AML-193 (cell line): ENCODE results near the gene GOLGA8Q.
"Not testable (repeated sequence)": the region's sequence is repeated elsewhere in the genome, so short reads cannot be mapped to it uniquely, and the experiment has no call there.

Experiments used
- DNase-seq, 2 experiments: peaks; one replicate each; lab custom pipeline; 2025; lab: John Stamatoyannopoulos, UW

The GOLGA8Q gene, protein sequence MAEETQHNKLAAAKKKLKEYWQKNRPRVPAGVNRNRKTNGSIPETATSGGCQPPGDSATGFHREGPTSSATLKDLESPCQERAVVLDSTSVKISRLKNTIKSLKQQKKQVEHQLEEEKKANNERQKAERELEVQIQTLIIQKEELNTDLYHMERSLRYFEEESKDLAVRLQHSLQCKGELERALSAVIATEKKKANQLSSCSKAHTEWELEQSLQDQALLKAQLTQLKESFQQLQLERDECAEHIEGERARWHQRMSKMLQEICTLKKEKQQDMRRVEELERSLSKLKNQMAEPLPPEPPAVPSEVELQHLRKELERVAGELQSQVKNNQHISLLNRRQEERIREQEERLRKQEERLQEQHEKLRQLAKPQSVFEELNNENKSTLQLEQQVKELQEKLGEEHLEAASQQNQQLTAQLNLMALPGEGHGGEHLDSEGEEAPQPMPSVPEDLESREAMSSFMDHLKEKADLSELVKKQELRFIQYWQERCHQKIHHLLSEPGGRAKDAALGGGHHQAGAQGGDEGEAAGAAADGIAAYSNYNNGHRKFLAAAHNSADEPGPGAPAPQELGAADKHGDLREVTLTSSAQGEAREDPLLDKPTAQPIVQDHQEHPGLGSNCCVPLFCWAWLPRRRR

DNA sequence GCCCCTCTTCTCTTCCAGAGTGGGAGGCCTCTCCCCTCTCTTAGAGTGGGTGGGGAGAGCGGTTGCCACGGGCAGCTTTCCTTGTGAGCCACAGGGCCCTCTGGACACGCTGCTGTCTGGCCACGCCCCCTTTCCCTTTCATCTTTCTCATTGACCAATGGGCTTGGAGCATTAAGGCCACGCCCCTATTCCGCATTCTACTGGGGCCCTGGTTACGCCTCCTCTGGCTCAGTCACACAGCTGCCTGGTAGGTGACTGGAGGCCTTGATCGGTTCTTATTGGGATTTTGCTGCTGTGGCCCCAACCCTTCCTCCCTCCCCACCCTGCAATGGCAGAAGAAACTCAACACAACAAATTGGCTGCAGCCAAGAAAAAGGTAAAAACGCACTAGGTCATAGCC is at the start of gene GOLGA8Q:
Gene GOLGA8Q (plus strand): TSS at position 301 of the 400 bp plus-strand sequence. CDS start 28 bp downstream, at position 329.
- not testable (repeated sequence) for DNase-seq

DNA sequence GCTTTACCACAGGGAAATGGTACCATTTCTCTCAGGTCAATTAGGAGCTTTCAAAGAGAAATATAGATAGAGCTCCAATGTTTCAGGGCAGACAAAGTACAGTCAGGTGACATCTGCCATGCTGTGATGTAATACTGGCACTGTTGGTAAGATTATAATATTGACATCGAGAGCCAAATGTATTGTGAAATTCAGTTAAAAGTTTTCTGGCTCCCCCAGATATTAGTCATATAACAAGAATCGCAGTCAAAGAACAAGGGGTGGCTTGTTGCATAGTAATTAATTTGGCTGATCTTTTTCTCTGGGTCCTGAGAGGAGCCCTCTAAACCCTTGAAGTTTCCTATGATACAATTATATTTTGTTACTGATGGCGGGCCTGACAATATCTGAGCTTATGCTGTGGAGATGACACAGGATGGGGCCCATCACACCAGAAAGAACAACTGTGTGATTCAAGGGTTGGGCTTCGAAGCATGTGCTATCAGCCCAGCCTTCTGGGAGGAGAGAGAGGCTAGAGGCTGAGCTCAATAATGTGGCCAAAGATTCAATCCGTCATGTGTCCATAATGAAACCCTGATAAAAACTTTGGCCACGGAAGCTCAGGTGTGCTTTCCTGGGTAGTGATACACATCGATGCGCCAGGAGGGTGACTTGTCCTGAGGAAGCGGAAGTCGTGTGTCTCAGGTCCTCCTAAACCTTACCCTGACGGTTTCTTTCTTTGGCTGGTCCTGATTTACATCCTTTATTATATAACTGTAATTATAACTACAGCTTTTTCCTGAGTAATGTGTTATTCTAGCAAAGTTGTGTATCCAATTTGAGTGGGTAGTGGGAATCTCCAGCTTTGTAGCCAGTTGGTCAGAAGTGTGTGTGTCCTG is 48.7 kb upstream of the GOLGA8Q start:
- DNase-seq = not testable (repeated sequence)

DNA sequence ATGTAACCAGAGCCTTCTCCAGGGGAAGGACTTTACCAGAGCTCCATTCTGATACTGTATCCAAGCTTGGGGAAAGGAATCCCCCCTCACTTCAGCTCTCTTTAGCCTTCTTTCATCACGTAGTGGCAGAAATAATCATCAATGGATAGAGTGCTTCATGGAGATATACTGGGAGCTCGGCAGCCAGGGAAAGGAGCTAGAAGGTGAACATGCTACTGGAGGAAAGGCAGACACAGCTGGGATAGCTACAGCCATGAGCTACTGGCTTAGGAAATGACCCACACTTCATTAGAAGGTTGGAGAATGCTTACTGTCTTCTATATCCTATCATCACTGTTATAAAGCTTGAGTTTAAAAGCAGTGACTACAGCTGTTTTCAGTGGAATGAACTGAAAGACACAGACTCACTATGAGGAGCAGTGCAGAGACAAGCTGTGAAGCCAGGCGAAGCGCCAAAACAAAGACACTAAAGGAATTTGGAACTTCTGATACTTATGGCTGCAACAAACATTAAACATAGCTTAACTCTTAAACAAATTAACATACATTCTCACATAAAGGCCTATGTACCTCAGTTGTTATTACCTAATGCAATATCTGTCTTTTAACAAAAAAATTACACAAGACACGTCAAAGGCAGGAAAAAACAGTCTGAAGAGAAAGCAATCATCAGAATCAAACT is 47.5 kb upstream of the GOLGA8Q start:
- not testable (repeated sequence) for DNase-seq

DNA sequence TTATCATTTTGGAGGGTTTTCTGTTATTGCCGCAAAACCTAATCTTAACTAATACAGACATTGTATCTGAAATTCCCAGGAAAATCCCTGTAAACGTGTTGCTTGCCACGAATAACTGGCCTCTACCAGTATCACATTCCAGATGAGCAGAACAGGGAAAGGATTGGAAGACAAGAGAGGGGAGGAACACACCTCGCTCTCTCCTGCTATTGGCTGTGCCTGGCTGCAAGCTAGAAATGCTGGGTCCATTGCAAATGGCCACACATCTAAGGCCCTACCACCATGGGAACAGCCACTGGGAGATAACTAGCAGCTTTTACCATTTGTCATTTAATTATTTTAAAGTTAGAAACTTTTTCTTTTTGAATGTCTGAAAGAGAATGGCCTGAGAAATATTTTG is 37.3 kb upstream of the GOLGA8Q start:
- not testable (repeated sequence) for DNase-seq

DNA sequence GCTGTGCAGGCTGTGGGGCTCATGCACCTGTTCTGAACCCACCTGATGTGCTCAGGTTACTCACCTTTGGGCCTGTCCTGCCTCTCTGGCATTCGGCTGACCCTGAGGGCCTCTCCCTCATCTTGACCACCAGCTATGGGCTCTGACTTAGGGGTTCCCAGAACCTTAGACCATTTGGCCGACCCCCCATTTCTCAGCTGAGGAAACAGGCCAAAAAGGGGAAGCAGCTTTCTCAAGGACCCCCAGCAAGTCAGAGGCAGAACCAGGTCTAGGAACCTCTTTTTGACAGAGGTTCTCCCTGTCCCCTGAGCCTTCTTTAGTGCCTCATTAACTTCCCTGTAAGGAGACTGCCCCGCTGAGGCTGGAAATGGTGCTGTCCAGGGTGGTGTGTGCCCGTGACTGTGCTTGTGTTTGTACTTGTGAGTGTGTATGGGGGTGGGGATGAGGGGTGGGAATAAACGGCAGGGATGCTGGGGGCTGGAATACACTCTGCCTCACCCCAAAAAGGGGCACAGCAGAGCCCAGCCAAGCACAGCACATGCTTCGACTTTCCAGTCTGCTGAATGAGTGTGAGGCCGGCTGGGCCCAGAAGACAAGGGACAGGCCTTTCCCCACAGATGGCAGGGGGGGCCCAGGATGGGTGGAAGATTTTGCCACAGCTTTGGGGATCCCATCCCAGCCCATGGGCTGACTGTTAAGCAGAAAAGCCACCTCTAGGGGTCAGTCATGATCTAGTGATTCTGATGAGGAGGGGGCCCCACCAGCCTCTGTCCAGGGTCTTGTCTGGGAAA is 28.2 kb upstream of the GOLGA8Q start:
- DNase-seq = not testable (repeated sequence)

DNA sequence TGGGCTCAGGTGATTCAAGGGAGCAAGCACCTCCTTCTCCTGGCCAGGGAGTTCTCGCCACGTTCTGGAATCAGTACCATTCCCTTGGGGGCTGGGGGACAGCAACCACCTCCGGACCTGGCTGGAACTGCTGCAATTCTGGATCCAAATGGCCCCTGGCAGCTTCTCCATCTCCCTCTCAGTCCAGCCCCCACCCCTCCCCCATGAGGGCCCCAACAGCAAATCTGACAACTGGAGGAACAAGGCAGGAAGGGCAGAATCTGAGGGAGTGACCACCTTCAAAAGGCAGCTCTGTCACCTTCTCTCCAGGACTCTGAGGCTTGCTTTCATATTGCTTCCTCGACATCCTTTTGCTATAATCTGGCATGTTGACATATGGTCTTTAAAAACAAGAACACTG is 25.9 kb upstream of the GOLGA8Q start:
- DNase-seq = not testable (repeated sequence)

DNA sequence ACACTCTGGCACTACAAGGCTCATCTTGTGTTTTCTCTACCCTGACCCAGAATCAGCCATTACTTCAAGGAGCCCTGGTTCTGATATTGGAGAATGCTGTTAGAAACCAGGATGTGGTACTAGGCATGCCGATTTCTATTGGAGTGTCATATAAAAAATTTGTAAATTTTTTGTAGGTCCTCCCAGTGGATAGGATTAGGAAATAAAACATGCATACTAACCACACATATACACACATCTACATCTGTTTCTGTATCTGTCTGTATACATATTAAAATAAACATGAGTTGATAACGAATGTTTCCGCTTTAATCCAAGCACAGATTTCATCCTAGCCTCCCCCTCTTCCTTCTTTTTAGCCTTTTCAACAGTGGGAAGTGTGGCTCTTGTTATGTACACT is 22.8 kb upstream of the GOLGA8Q start:
- DNase-seq = not testable (repeated sequence)

DNA sequence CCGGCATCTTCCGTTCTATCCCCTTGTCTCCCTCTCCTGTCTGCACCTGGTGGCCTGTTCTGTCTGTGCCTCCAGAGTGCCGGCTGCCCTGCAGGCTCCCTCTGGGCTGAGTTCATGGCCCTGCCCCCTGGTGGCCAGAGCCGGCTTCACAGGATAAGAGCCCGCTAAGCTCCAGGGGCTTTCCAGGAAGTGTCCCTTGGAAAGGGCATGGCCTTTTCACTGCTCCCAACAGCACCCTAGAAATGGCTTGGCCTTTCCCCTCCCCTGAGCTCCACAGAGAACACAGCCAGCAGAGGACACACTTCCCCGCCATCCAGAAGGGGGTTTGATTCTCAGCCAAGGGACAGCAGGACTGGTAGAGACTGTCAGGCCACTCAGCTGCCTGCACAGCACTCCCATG is 15.1 kb downstream of the GOLGA8Q start:
- not testable (repeated sequence) for DNase-seq

DNA sequence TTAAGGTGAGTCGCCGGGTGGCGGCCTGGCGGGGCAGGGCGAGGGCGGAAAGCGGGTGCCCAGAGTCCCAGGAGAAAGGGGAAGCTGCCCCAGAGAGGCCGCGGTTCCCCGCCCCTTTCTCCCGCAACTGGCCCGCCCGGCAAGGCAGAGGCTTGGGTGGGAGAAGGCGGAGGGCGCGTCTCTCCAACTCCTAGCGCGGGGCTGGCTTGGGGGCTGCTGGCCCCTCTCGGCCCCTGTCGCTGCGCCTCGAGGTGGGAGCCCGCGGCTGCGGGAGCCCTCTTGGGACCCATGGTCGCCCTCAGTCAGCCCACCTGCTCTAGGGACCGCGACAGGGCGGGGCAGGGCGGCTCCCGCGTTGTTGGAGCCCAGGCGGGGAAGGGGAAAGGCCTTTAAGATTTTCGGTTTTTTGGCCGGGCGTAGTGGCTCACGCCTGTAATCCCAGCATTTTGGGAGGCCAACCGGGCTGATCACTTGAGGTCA is 21.2 kb downstream of the GOLGA8Q start:
- DNase-seq = not testable (repeated sequence)

DNA sequence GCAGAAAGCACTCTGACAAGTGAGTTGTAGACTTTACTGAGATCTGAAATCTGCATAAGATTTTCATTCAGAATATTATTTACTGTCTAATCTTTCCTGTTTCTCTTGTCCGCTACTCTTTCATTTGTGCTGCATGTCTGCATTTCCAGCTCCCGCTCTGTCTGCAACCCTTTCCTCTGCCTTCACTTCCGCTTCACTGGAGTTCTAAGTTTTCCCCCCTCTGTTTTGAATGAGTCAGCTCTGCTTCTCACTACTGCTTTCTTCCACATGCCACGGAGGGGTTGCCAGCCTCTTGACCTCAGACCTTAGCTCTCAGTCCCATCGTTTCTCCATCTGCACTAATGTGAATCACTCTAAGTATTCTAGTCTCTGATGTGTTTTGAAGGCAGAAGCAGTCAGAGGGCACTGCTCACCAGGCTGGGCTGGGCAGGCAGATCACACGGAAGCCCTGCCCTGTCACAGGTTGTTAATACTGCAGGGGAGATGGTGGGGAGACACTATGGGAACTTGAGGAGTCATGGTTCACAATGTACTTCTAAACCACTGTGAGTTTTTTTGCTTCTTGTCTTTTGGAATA is 27.6 kb downstream of the GOLGA8Q start:
- not testable (repeated sequence) for DNase-seq

DNA sequence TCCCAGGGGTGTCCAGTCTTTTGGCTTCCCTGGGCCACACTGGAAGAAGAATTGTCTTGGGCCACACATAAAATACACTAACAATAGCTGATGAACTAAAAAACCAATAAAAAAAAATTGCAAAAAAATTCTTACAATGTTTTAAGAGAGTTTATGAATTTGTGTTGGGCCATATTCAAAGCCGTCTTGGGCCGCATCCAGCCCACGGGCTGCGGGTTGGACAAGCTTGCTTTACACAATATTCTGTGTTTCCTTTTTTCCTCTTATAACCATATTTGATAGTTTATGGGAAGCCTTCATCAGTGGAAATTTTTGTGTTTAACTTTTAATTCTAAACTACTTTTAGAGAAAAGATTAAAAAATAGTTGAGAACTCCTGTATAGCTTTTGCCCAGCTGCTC is 28.9 kb downstream of the GOLGA8Q start:
- not testable (repeated sequence) for DNase-seq

DNA sequence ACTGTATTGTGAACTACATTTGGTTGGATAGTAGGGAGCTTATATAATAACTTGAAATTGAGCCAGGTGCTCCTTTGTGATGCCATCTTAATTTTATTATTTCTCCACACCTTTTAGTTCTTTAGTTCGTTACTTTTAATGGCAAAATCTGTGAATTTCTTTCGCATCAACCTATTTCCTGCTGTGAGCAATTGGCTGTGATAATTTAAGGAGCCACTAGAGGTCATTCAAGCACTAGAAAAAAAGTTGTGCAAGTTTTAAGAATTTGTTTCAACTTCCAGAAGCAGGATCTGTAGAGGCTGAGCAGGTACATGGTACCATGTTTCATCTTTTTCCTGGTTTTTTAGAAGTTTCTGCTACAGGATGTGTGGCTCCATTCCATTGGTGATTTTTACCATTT is 47.1 kb downstream of the GOLGA8Q start:
- DNase-seq = not testable (repeated sequence)

DNA sequence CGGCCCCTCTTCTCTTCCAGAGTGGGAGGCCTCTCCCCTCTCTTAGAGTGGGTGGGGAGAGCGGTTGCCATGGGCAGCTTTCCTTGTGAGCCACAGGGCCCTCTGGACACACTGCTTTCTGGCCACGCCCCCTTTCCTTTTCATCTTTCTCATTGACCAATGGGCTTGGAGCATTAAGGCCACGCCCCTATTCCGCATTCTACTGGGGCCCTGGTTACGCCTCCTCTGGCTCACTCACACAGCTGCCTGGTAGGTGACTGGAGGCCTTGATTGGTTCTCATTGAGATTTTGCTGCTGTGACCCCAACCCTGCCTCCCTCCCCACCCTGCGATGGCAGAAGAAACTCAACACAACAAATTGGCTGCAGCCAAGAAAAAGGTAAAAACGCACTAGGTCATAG is 51.9 kb downstream of the GOLGA8Q start, which contains the start of gene GOLGA8H:
Gene GOLGA8H (plus strand): TSS at position 233 of the 400 bp plus-strand sequence. CDS start 98 bp downstream, at position 331.
- not testable (repeated sequence) for DNase-seq
